ENCODE data around the gene PGLYRP2. TPM values are rescaled to one million over a fixed set of nuclear protein-coding genes. Genes with fewer than 3 reads are reported as not detected.

The PGLYRP2 gene
- total and polyA plus RNA-seq, 2 experiments from 2014 or later, result not detected

DNA sequence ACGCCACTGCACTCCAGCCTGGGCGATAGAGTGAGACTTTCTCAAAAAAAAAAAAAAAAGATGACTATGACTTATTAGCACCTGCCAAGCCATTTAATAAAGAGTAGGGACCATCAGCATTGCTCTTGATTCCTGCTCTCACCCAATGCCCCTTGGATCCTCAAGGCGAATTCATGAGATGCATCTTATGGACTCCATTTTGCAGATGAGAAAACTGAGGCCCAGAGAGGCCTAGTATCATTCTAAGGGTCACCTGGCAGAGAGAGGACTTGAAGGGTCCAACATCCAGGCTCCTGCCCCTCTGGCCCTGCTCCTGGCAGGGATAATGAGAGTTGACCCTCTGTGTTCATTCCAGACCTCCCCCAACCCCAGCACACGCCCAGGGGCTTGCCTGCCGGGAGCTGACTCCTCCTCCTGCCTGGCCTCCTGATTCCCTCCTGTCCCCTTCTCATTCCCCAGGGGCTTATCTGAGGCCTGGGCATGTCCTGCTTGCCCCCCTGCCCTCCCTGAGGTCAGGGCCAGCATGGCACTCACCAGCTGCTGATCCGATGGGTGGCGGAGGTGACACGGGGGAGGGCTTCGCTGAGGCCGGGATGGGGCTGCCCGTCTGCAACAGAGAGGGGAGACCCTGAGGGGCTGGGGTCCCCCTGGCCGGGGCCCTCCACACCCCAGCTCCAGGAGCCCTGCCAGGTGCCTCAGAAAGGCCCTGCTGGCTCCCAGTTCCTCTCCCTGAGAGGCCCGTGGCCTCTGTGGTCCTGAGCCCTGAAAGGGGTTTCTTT lies 37.0 kb downstream of the PGLYRP2 start:
- Histone ChIP-seq H3K27me3 (replicated peaks; ENCODE audit: insufficient read depth) (no peaks in the 10 kb centered on the region), H3K4me3 (no peak overlapping the region), H3K36me3 (ENCODE audit: low read depth) (no peaks in the 10 kb centered on the region), H3K79me2 (ENCODE audit: insufficient read depth) (no peaks in the 10 kb centered on the region), H3K9me2 (ENCODE audit: insufficient read depth) (no peaks in the 10 kb centered on the region), H3K27ac (no peak overlapping the region), H3K4me2 (ENCODE audit: unreplicated experiment) (no peak overlapping the region), H3K9me3 (ENCODE audit: low read depth) (no peaks in the 10 kb centered on the region), H3F3A (ENCODE audit: insufficient read depth) (no peaks in the 10 kb centered on the region), H2AFZ (no peak overlapping the region), H3K4me1 (ENCODE audit: insufficient read depth) (0 out of 2 replicates have a peak, but pooled peaks cover 5% of the 10 kb centered on the region), H4K20me1 (ENCODE audit: insufficient read depth) (no peaks in the 10 kb centered on the region), H3K9ac (no peak overlapping the region)
- 71 to 75% methylated on average over 12 to 13 of the region's 13 CpGs for WGBS, 2 experiments (ENCODE audit: low coverage in 1 of 2, low lambda C conversion rate in 2 of 2, missing lambda C conversion rate in 2 of 2)
- in situ Hi-C loops (cut with MboI), result no loop called here
- TF ChIP-seq EZH2phosphoT487 (IDR thresholded peaks at IDR 0.05; ENCODE audit: insufficient read depth, low read depth), result no peak
- no peak for DNase-seq

DNA sequence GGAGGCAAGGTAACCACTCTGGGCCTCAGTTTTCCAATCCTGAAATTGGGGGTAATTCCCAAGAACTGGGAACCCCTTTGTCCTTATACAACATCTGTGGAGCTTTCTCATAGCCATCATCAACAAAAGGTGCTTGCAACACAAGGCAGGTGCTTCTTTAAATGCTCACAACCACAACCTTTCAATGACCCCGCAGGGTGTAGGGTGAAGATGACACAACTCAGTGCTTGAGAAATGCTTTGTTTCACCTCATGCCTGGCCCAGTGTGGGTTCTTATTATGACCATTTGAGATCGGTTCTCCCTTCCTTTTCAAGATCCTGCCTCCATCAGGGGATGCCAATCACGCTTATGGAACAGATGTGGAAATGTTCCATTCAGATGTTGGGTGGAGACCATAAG lies 38.0 kb downstream of the PGLYRP2 start:
- no peaks in the 10 kb centered on the region for H3F3A ChIP-seq (ENCODE audit: insufficient read depth)
- no peak overlapping the region for H2AFZ ChIP-seq
- H3K4me2 ChIP-seq (ENCODE audit: unreplicated experiment), result no peak overlapping the region
- no peaks in the 10 kb centered on the region for H3K36me3 ChIP-seq (ENCODE audit: low read depth)
- no peak overlapping the region for H3K4me3 ChIP-seq
- H3K27ac ChIP-seq, result no peak overlapping the region
- H3K79me2 ChIP-seq (ENCODE audit: insufficient read depth), result no peaks in the 10 kb centered on the region
- H4K20me1 ChIP-seq (ENCODE audit: insufficient read depth), result no peaks in the 10 kb centered on the region
- H3K9me2 ChIP-seq (ENCODE audit: insufficient read depth), result no peaks in the 10 kb centered on the region
- in situ Hi-C loops (cut with MboI), result no loop called here
- WGBS, 2 experiments (ENCODE audit: low coverage in 1 of 2, low lambda C conversion rate in 2 of 2, missing lambda C conversion rate in 2 of 2), result 75 to 77% methylated on average over 3 of the region's 3 CpGs
- no peaks in the 10 kb centered on the region for H3K27me3 ChIP-seq (replicated peaks; ENCODE audit: insufficient read depth)
- no peaks in the 10 kb centered on the region for H3K9me3 ChIP-seq (ENCODE audit: low read depth)
- TF ChIP-seq EZH2phosphoT487 (IDR thresholded peaks at IDR 0.05; ENCODE audit: insufficient read depth, low read depth) (no peak), EZH2 (IDR thresholded peaks at IDR 0.05; ENCODE audit: insufficient read depth, poor library complexity, severe bottlenecking) (no peak)
- H3K9ac ChIP-seq, result no peak overlapping the region
- H3K4me1 ChIP-seq (ENCODE audit: insufficient read depth), result 0 out of 2 replicates have a peak, but pooled peaks cover 7% of the 10 kb centered on the region
- DNase-seq, result no peak

DNA sequence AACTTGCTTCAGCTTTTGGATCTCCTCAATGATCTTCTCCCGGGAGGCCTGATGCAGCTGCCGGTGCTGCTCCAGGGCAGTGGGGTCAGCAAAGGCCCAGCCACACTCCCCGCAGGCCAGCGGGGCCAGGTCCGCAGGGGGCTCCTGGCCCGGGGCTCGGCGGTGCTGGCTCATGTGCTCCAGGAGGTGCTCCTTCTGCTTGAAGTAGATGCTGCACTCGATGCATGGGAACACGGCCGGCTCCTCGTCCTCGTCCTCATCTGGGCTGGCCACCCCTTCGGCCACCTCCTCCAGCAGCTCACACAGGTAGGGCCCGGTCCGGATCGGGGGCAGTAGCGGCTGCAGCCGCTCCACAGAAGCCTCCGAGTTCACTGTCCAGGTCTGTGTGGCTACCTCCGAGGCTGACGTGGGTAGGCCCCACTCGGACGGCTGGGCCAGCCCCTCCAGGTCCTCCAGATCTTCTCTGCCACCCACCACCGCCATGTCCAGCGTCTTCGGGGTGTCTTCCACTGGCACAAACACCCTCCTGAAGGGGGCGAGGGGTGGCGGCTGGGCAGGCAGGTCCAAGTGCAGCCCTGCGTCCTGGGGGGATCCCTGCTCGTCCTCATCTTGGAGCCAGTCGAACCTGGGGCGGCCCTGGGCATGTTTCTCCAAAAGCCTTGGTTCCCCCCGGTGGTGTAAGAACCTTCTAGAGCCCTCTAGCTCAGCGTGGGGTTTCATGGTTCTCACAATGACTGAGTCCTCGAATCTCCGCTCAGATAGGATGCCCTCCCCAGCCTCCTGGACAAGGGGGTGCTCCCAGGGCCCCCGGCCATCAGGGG lies 39.3 kb downstream of the PGLYRP2 start:
- Histone ChIP-seq H3K4me3 (no peak overlapping the region), H3K9me2 (ENCODE audit: insufficient read depth) (no peaks in the 10 kb centered on the region), H3K9me3 (ENCODE audit: low read depth) (no peaks in the 10 kb centered on the region), H3K27me3 (replicated peaks; ENCODE audit: insufficient read depth) (no peaks in the 10 kb centered on the region), H3K9ac (no peak overlapping the region), H3F3A (ENCODE audit: insufficient read depth) (no peaks in the 10 kb centered on the region), H4K20me1 (ENCODE audit: insufficient read depth) (no peaks in the 10 kb centered on the region), H3K36me3 (ENCODE audit: low read depth) (no peaks in the 10 kb centered on the region), H3K27ac (no peak overlapping the region), H3K4me2 (ENCODE audit: unreplicated experiment) (no peak overlapping the region), H3K4me1 (ENCODE audit: insufficient read depth) (0 out of 2 replicates have a peak, but pooled peaks cover 7% of the 10 kb centered on the region), H3K79me2 (ENCODE audit: insufficient read depth) (no peaks in the 10 kb centered on the region), H2AFZ (no peak overlapping the region)
- in situ Hi-C loops (cut with MboI), result no loop called here
- WGBS, 2 experiments (ENCODE audit: low coverage in 1 of 2, low lambda C conversion rate in 2 of 2, missing lambda C conversion rate in 2 of 2), result 82 to 84% methylated on average over 35 to 36 of the region's 38 CpGs
- DNase-seq, result no peak
- no peak for TF ChIP-seq EZH2phosphoT487 (IDR thresholded peaks at IDR 0.05; ENCODE audit: insufficient read depth, low read depth)

DNA sequence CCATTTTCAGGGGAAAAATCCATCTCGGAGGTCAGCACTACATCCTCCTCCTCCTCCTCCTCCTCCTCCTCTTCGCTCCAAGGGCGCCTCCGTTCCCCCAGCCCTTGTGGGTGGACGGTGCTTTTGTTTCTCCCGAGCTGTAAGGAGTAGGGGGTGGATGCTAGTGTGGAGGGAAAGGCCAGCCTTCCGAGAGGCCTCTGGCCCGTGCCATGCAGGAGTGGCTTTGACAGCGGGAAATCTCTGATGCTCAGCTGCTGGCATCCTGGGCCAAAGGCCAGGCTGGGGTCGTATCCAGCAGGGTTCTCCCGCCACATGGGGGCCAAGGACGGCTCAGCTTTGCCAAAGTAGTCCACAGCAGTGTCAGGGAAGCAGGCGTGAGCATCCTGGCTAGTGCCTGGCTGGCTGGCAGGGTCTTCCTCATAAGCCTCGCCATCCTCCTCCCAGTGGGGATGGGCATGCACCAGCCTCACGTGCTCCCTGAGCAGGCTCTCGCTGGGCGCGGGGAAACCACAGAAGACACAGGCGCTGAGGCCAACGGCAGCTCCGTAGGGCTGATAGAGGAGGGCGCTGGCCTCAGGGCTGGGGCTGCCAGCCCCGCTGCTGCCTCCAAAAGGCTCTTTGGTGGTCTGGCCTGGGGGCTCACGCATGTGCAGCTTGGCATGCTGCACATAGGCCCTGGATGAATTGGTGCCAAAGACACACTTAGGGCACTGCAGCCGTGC lies 40.1 kb downstream of the PGLYRP2 start:
- Histone ChIP-seq H3K36me3 (ENCODE audit: low read depth) (no peaks in the 10 kb centered on the region), H3K79me2 (ENCODE audit: insufficient read depth) (no peaks in the 10 kb centered on the region), H3K9me3 (ENCODE audit: low read depth) (no peaks in the 10 kb centered on the region), H3K9me2 (ENCODE audit: insufficient read depth) (no peaks in the 10 kb centered on the region), H3F3A (ENCODE audit: insufficient read depth) (no peaks in the 10 kb centered on the region), H3K4me2 (ENCODE audit: unreplicated experiment) (no peak overlapping the region), H2AFZ (no peak overlapping the region), H3K9ac (no peak overlapping the region), H3K4me1 (ENCODE audit: insufficient read depth) (0 out of 2 replicates have a peak, but pooled peaks cover 7% of the 10 kb centered on the region), H3K4me3 (no peak overlapping the region), H3K27ac (no peak overlapping the region), H3K27me3 (replicated peaks; ENCODE audit: insufficient read depth) (no peaks in the 10 kb centered on the region), H4K20me1 (ENCODE audit: insufficient read depth) (no peaks in the 10 kb centered on the region)
- no peak for TF ChIP-seq EZH2phosphoT487 (IDR thresholded peaks at IDR 0.05; ENCODE audit: insufficient read depth, low read depth)
- no peak for TF ChIP-seq EZH2 (IDR thresholded peaks at IDR 0.05; ENCODE audit: insufficient read depth, poor library complexity, severe bottlenecking)
- no peak for DNase-seq
- in situ Hi-C loops (cut with MboI), result no loop called here
- 67 to 70% methylated on average over 24 to 25 of the region's 25 CpGs for WGBS, 2 experiments (ENCODE audit: low coverage in 1 of 2, low lambda C conversion rate in 2 of 2, missing lambda C conversion rate in 2 of 2)
